Measurements from ENCODE around the gene CSKMT.
"Not testable (repeated sequence)": the region's sequence is repeated elsewhere in the genome, so short reads cannot be mapped to it uniquely, and the experiment has no call there.

The CSKMT gene, protein sequence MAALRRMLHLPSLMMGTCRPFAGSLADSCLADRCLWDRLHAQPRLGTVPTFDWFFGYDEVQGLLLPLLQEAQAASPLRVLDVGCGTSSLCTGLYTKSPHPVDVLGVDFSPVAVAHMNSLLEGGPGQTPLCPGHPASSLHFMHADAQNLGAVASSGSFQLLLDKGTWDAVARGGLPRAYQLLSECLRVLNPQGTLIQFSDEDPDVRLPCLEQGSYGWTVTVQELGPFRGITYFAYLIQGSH

DNA sequence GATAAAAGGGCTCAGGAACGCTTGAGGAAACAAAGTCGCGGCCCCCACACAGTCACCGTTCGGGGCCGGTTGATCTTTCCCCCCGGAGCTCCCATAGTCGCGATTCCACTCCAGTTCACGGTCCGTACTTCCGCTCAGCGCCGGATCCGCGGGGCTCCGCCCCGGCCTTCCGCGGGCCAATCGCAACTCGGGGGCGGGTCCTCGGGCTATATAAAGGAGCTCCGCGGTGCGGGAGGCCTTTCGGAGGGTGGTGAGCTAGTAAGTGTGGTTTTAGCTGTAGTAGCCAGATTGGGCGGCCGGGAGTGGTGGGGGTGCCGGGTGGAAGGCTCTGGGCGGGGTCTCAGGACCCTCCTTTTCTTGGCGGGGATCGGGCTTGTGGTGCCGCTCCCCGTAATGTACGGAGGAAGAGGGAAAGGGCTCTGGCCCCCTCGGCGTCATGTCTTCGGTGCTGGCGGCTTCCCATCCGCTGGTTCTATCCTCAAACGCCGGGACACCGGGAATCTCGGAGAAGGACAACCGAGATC lies at the start of gene CSKMT, which contains the start of gene C11orf98:
CSKMT (plus strand) TSS at position 238 of the 524 bp plus-strand sequence. CDS start 568 bp downstream, outside the sequence.
C11orf98 (minus strand) TSS at position 136 of the 524 bp plus-strand sequence; CDS start at position 95, 41 bp downstream.
- DNase-seq, result peak; percentile 99

DNA sequence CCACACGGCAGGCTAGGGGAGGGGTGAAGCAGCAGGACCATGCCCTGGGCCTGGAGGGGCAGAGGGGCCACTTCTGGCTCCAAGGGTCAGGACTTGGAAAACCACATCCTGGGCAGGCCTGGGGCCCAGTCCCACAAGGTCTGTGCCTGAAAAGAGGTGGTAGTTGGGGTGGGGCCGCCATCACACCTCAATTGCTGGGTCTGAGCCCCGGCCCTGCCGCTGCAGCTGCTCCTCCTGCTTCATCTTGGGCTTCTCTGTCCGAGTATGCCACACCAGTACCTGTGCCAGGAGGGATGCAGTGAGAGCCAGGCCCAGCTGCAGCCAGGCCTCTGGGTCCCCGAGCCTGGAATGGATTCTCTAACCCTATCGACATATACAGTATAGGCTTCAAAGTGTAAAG lies 49.6 kb upstream of the CSKMT start:
- no peak for DNase-seq

DNA sequence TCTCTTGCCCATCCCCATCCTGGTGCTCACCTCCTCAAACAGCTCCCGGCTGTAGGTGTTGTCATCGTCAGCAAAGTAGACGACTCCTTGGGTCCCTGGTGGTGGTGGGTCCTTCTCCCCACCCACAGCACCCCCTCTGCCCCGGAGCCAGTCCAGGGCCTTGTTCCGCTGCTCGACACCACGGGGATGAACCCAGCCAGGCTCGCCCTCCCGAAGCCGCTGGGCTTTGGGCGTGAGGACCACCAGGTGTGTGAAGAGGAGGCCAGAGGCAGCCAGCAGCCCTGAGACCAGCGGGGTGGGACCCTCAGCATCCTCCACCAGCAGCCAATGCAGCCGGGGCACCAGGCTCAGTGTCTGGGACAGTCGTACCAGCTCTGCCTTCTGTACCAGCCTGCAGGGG lies 48.2 kb upstream of the CSKMT start:
- DNase-seq, result not testable (repeated sequence)

DNA sequence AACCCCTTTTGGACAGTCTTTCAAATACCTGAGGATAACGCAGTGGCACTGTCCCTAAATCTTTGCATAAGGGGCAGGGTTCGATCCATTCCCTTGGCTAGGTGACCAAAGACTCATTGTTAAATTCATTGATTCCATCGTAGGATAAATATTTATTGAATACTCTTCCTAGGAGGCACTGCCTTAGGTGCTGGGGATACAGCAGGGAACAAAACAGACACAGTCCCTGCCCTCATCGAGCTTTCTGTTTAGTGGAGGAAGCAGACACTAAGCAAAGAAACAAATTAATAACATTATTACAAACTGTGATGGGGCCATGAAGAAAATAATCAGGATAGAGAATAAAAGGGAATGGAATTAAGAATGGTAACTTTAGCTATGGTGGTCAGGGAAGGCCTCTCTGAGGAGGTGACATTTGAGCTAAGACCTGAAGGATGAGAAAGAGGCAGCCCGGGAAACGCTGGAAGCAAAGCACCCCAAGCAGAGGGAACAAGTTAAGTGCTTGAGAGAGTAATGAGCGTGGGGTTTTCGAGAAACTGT lies 44.0 kb upstream of the CSKMT start:
- no peak for DNase-seq

DNA sequence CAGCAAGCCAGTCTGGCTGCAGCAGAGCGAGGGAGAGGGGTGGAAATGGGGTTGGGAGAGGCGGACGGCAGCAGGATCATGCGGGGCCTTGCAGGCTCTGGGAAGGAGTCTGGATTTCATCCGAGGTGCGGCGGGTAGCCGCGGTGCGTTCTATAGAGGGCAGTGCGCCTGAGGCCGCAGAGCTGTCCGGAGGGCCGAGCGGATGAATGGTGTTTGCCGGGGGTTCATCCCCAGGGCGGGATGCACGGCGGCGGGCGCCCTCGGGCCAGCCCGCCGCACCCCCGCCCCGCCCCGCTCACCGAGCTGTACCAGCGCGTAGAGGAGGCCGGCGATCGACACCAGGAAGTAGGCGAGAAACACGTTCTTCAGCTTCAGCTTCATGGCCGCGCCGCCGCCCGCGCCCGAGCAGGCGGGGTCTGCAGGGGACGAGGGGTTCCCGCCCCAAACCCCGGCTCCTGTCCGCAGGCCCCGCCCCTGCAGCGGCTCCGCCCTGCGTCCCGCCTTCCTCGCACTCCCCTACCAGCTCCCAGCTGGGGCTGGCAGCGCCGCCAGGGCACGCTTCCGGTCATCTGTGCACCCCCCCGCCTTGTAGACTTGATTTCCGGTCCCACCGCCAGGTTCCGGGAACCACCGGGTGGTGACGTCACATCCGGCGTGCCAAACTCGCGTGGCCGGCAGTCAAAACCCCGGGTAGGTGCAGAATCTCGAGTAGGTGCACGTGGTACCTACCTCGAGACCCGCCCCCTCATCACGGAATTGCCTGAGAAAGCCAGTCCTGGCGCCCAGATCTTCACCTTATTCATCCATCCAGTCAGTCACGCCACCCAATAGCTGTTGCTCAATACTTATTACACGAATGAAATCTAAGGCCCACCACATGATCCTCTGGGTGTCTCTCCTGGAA lies 43.3 kb upstream of the CSKMT start, which contains the start of gene B3GAT3:
B3GAT3 (minus strand) TSS at position 420 of the 904 bp plus-strand sequence; CDS start at position 381, 39 bp downstream.
- DNase-seq, result peak; percentile 98

DNA sequence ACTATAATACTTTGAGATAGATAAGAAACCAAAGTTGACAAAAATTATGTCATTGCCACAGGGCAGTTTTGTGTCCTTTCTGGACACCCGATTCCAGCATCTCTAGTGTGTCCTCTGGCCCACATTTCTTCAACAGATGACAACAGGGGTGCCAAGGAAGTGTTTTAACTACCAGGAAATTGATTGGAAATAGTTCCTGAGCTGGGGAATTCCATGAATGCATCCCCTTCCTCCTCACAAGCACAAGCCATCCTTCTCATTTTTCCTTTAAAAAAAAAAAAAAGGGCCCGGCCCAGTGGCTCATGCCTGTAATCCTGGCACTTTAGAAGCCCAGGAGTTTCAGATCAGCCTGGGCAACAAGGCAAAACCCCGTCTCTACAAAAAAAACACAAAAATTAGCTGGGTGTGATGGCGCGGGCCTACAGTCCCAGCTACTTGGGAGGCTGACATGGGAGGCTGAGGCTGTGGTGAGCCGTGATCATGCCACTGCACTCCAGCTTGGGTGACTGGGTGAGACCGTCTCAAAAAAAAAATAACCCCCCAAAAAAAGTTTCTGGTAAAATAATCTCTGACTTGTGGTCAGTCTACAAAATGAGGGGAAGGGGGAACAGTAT lies 42.5 kb upstream of the CSKMT start:
- no peak for DNase-seq

DNA sequence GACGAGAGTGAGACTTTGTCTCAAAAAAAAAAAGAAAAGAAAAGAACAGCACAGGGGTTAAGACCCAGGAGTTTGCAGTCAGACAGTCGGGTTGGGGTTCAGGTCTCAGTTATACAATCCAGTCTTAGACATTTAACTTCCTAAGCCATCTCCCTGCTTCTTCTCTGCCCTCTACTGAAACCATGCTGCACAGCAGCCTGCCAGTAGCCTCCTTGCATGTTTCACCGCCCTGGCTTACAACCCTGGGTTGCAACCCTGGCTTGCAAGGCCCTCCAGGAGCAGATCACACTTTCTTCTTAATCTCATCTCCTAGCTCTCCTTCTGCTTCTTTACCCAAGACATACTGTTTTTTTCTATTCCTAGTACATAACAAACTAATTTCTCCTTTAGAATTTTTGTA lies 37.4 kb upstream of the CSKMT start:
- DNase-seq, result no peak

DNA sequence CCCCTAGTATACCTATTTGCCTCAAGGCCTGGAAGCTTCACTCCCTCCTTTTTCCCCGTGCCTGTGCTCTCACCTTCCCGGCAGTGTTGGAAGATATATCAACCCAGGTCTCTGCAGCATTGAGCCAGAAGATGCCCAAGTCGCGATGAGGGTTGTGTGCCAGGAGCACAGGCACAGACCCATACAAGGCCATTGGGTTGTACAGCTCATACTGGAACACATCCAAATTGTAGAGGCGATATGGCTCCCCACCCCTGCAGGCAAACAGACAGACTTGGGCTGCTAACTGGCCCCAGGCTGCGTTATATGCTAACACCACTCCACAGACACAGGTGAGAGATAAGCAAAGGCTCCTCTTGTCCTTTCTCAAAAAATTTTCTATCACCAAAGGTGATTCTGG lies 32.6 kb upstream of the CSKMT start:
- no peak for DNase-seq

DNA sequence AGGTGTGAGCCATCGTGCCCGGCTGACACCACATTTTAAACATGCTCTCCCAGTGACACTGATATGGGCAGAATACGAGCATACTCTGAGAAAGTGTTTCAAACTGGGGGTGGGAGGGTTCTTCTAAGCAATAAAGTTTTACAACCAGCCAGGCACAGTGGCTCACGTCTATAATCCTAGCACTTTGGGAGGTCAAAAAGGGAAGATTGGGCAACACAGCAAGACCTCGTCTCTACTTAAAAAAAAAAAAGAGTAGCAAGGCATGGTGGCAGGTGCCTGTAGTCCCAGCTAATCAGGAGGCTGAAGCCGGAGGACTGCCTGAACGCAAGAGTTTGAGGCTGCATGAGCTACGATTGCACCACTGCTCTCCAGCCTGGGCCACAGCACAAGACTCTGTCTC lies 20.9 kb upstream of the CSKMT start:
- DNase-seq, result no peak

DNA sequence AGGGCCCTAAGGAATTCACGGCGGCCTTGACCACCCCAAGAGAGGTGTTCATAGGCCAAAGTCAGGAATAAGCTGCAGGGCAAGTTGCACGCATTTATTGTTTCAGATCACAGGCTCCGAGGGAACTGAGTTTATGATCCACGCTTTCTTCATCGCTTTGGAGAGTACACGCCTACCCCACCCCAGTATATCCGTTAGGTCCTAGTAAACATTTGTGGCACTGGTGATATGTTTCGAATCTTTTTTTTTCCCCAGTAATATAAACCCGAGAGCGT lies 19.5 kb upstream of the CSKMT start:
- peak; percentile 20 for DNase-seq

DNA sequence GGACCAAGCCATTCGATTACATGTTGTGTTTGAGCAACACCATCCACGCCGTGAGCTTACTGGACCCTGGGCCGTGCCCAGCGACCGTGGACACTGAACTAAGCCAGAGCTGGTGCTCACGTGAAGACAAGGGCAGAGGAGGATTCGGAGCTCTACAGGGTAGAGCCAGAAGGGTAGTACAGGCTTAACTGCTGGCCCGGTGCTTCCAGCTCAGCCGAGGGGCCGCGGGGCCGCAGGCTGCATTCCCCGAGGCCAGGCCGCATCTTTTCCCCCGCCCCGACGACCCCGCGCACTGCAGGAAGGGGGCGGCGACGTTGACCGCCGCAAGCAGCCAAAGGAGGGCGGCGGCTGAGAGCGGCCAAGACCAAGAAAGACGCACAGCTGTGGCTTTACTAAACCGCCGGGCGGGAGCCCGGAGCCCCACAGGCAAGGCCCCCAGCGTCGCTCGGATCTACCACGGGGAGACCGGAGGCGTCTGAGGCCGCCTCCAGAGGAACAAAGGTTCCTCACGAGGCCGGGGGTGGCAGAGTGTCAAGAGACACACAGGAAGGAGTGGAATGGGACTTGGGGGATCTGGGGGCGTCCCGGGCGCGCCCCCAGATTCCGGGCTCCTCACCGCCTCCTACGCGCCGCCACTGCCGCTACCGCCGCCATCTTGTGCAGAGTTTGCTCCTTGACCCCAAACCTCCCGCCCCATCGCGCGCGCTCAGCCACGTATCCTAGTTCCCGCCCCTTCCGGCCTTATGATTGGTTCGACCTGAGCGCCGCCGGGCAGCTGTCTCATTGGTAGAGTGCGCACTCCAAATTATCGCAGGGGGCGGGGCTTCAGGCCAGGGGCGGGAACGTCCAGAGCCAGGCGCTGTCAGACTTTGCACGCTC lies 18.9 kb upstream of the CSKMT start, which contains the start of gene GANAB:
GANAB (minus strand) TSS at position 668 of the 879 bp plus-strand sequence; CDS start at position 654, 14 bp downstream.
- peak; percentile 100 for DNase-seq

DNA sequence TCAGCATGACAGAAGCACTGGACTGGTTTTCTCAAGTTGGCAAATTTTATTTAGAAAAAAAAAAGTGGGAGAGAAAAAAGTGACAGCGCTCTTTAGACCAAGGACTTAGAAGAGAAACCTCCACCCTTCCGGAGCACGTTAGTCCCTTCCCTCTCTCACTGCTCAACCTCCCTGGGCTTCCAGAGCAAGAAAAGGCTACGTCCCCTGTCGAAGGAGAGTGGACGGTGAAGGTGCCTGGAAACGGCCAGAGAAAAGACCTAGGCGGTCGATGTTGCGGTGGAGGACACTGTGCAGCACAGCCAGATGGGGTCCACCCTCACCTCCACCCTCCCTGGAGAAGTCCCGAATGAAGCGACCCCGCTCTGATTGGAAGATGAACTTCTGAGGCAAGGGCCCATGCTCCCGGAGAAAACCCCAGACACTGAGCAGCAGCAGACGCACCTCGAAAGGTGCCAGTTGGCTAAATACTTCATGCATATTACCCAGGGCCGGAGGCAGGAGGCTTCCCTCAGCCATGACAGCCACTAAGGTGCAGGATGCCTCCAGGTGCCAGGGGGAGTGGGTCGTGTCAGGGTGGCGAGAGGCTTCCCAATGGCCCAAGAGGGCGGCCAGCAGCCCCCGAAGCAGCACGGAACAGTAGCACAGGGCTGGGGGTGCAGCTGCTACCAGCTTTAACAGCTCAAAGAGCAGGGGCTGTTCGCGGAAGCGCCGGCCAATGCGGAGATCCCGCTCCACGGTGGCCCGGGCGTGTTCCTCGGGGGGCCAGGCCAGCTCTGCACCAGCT lies 18.1 kb upstream of the CSKMT start:
- DNase-seq, result no peak

DNA sequence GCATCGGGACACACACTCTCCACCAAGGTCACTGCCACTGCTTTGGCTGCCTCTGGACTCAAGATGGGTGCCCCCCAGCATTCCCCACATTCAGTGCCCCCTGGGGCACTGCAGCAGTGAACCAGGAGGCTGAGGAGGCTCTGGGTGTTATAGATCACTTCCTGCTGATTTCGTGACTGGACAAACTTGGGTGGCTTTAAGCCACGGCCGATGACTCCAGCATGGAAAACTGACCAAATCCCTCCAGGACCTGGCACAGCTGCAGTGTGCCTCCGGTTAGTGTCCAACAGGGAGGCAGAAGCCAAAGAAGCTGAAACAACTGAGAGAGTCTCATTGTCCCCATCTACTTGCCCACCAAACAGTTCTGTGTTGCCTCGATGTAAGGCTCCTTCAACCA lies 17.5 kb upstream of the CSKMT start:
- DNase-seq, result no peak

DNA sequence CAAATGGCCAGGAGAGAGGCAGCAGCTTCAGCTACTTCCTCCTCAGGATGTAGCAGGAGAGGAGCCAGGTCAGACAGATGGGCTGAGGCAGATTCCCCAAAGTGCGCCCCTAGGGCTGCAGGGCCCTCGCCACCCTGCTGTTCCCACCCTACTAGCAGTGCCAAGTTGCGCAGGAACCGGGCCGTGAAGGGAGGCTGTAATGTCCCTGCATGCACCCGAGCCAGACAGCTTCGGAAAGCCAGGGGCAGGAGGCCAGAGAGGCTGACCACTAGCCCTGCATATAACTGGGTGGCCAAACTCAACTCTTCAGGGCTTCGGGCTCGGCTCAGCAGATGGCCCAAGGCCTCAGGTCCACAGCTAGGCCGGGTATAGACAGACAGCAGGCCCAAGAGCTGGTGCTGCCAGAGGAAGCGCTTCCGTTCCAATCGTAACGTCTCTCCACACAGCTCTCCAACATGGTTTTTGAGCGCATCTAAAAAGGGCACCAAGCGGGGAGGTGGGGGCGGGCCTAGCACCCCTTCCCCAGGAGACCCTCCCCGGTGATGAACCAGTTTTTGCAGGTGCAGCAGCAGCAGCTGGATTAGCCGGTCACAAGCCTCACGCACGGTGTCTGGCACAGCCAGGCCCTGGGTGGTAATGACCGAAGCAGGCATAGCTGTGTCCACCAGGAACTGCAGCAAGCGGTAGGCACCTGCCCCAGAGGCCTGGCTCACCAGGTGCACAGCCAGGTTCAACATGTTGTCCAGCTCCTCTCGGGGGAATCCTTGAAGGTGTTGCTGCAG lies 16.7 kb upstream of the CSKMT start:
- DNase-seq, result no peak

DNA sequence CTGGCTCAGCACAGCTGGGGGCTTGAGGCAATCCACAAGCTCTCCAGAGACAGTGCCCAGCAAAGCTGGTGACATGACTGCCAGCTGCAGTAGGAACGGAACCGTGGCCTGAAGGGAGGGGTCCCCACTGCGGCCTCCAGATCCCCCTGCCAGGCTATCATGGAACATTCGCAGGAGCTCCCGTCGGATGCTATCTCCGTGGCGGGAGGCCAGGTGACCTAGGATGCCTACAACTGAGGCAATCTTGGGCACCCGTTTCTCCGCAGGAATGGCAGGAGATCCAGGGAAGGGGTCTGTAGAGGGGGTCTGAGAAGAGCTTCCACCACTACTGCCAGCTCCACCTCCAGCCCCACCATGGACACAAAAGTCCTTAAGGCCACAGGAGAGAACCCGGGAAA lies 16.1 kb upstream of the CSKMT start:
- no peak for DNase-seq

DNA sequence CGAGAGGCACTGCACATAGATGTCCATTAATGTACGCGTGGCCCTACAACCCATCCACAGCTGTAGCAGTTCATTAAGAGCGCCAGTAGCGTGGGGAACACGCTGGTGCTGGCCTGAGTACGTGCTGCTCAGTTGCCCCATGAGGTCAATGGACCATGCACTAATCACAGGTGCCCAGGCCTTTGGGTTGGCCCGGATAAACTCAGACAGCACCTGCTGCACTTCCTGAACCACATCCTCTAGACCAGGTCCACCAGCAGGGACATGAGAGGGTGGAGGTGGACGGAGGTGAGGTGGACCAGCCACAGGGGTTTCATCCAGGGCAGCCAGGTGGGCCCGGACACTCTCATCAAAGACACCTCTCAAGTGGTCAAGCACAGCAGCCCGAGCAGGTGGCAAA lies 15.6 kb upstream of the CSKMT start:
- DNase-seq, result no peak

DNA sequence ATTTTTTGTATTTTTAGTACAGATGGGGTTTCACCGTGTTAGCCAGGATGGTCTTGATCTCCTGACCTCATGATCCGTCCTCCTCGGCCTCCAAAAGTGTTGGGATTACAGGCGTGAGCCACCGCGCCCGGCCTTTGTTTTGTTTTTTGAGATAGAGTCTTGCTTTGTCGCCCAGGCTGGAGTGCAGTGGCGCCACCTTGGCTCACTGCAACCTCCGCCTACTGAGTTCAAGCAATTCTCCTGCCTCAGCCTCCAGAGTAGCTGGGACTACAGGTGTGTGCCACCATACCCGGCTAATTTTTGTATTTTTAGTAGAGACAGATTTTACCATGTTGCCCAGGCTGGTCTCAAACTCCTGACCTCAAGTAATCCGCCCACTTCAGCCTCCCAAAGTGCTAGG lies 14.8 kb upstream of the CSKMT start:
- DNase-seq, result not testable (repeated sequence)

DNA sequence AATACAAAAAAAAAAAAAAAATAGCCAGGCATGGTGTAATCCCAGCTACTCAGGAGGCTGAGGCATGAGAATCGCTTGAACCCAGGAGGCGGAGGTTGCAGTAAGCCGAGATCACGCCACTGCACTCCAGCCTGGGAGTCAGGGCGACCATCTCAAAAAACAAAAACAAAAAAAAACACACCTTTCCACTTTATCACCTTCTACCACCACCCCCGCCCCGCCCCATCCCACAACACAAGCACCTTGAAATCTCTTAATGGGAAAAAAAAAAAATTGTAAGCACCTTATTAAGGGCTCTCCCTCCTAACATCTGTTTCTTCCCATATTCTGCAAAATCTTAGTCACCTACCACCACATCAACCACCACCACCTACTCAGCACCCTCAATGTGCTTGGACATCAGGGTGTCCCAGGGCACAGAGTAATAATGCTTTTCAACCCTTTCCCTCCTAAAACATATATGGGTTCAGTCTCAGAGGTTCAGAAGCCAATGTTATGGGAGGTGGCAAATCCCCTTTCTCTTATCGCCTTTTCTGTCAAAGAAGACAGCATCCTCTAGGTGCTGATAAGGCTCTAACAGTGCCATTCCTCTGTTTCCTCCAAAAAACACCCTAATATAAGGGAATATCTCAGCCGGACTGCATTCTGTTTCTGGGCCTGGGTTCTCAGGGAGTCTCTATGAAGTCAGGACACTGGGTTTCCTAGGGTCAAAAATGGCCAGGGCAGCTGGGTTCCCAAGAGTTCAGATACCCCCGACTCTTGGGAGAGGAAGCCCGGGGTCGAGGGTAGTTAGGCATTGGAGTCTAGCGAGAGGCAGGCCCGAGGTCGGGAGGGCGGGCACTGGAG lies 12.7 kb upstream of the CSKMT start:
- DNase-seq, result peak; percentile 49

DNA sequence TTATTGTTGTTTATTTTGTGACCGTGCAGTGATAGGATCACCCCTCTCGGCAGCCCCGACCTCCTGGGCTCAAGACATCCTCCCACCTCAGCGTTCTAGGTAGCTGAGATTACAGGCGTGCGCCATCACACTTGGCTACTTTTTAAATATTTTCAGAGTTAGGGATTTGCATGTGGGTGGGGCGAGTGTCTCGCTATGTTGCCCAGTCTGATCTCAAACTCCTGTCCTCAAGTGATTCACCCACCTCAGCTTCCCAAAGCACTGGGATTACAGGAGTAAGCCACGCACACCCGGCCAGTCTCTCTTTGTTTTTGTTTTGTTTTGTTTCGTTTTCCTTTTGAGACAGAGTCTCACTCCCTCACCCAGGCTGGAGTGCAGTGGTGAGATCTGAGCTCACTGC lies 10.8 kb upstream of the CSKMT start:
- DNase-seq, result peak; percentile 17

Data from activated CD4-positive, alpha-beta T cell treated with anti-CD3 and anti-CD28 coated beads, Interleukin-2, Interleukin-6, amounts not matched to agents 100 ng/mL and 50 ng/mL, durations not matched to agents 16 hours and 8 hours (primary cell).